Measurements from ENCODE around the gene DALRD3. TPM values are rescaled to one million over a fixed set of nuclear protein-coding genes. Genes with fewer than 3 reads are reported as not detected.

Gene DALRD3
- total RNA-seq, 1 donor from 2014 or later, result 26.3 TPM

DNA sequence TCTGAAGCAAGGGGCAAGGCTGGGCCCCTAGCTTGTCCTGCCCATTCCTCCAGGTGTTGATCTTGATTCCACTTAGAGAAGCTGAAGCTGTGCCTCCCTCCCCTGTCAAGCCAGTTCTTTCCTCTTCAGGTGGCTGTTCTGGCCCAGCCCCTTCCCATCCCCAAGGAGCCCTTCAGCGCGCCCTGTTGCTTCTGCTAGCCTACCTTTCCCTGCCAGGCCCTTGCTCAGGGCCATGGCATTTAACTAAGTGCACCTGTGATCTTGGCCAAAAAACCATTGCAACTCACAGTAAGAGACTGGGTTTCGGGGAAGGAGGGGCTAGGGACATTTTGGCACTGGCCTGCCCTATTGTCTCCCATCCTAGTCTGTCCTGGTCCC, 13.1 kb downstream of the DALRD3 start:
- Mint-ChIP-seq H3K9me3 (ENCODE audit: unreplicated experiment) (peaks cover 5% of the 10 kb centered on the region), H3K27ac (ENCODE audit: unreplicated experiment) (no peak overlapping the region), H3K36me3 (ENCODE audit: unreplicated experiment) (no peaks in the 10 kb centered on the region), H3K27me3 (ENCODE audit: unreplicated experiment) (peaks cover 3% of the 10 kb centered on the region), H3K4me1 (ENCODE audit: low read depth, unreplicated experiment) (peaks cover 7% of the 10 kb centered on the region), H3K4me3 (ENCODE audit: unreplicated experiment) (no peak overlapping the region)
- TF ChIP-seq, protein P1, sequence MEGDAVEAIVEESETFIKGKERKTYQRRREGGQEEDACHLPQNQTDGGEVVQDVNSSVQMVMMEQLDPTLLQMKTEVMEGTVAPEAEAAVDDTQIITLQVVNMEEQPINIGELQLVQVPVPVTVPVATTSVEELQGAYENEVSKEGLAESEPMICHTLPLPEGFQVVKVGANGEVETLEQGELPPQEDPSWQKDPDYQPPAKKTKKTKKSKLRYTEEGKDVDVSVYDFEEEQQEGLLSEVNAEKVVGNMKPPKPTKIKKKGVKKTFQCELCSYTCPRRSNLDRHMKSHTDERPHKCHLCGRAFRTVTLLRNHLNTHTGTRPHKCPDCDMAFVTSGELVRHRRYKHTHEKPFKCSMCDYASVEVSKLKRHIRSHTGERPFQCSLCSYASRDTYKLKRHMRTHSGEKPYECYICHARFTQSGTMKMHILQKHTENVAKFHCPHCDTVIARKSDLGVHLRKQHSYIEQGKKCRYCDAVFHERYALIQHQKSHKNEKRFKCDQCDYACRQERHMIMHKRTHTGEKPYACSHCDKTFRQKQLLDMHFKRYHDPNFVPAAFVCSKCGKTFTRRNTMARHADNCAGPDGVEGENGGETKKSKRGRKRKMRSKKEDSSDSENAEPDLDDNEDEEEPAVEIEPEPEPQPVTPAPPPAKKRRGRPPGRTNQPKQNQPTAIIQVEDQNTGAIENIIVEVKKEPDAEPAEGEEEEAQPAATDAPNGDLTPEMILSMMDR (IDR thresholded peaks at IDR 0.05; ENCODE audit: partially characterized antibody, unreplicated experiment), result no peak
- DNase-seq, result no peak

DNA sequence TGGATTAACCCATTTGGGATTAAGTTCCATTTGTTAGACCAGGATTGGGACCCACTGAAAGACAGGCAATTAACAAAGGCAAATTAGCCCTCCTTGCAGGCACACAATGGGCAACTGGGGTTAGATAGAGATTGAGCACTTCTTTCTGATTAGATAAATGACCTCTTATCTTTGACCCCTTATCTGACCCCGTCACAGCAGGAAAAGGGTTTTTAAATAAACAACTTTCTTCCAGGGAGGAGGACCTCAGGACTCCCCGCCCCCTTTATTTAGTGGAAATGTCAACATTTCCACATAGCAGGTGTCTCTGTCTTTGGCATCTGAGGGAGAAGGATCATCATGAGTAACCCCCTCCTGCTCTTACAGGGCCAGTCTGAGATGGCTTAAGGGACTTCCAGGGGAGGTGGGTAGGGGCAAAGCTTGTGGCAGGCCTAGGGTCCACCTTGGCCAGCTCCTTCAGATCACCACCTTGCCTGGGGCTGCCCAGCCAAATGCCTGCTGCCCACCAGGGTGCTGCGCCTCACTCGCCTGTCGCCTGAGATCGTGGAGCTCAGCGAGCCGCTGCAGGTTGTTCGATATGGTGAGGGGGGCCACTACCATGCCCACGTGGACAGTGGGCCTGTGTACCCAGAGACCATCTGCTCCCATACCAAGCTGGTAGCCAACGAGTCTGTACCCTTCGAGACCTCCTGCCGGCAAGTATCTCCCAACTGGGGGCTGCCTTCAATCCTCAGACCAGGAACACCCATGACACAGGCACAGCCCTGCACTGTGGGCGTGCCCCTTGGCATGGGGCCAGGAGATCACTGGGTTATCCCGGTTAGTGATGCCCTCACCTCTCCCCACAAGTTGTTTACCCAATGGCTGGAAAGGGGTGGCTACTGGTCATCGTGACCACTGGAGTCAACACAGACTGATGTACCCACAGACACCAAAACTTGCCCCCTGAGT, 13.8 kb downstream of the DALRD3 start:
- TF ChIP-seq, protein P1 (IDR thresholded peaks at IDR 0.05; ENCODE audit: partially characterized antibody, unreplicated experiment), result no peak
- Mint-ChIP-seq H3K9me3 (ENCODE audit: unreplicated experiment) (peaks cover 5% of the 10 kb centered on the region), H3K27ac (ENCODE audit: unreplicated experiment) (no peak overlapping the region), H3K27me3 (ENCODE audit: unreplicated experiment) (peaks cover 3% of the 10 kb centered on the region), H3K4me1 (ENCODE audit: low read depth, unreplicated experiment) (peaks cover 10% of the 10 kb centered on the region), H3K4me3 (ENCODE audit: unreplicated experiment) (no peak overlapping the region), H3K36me3 (ENCODE audit: unreplicated experiment) (no peaks in the 10 kb centered on the region)
- DNase-seq, result no peak

DNA sequence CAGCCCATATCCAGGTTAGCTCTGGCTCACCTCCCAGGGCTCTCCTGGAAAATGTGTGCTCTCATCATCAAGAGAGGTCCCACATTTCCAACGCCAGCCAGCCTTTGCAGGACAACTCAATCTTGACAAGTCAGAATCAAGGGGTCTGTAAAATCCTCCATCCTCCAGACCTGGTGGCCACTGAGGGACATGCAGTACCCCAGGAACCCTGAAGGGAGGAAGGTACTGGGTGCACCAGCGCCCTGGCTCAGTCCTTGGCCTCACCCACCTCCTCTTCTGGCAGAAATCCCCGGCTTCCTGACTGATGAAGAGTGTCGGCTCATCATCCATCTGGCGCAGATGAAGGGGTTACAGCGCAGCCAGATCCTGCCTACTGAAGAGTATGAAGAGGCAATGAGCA, 17.2 kb downstream of the DALRD3 start:
- H3K36me3 Mint-ChIP-seq (ENCODE audit: unreplicated experiment), result no peaks in the 10 kb centered on the region
- H3K27ac Mint-ChIP-seq (ENCODE audit: unreplicated experiment), result no peak overlapping the region
- H3K4me3 Mint-ChIP-seq (ENCODE audit: unreplicated experiment), result no peak overlapping the region
- no peak for DNase-seq
- TF ChIP-seq, protein P1 (IDR thresholded peaks at IDR 0.05; ENCODE audit: partially characterized antibody, unreplicated experiment), result no peak
- H3K9me3 Mint-ChIP-seq (ENCODE audit: unreplicated experiment), result no peaks in the 10 kb centered on the region
- H3K4me1 Mint-ChIP-seq (ENCODE audit: low read depth, unreplicated experiment), result peaks cover 3% of the 10 kb centered on the region
- no peaks in the 10 kb centered on the region for H3K27me3 Mint-ChIP-seq (ENCODE audit: unreplicated experiment)

DNA sequence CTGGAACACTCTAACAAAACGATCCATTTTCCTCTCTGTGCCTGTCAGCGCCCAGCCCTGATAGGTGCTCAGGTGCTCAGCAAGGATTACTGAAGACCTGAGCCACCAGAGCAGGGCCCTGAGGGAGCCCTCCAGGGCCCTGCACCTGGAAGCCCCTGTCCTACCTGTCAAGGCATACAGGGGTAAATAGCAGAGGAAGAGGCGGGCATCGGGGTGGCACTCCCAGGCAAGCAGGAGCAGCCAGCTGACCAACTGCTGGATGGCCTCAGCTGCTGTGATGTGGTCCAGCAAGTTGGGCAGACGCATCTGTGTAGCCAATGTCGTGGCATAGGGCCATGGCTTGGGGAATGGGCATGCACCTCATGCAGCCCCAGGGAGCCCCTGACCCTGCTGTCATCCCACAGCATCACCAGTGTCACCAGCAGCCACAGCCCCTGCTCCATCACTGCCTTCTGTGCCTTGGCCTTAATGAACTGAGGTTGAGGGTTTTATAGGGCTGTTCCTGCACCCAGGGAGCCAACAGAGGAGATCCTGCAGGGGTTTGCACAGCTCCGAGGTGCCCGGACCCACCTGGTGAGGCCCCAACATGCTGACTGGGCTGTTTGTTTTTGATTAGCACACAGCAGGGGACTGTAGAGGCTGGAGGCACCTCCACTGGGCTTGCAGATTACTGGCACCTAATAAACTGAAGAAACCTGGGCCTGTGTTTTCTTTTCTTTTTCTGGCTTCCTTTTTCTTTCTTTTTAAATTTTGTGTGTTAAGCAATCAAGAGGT, 19.1 kb downstream of the DALRD3 start:
- no peaks in the 10 kb centered on the region for H3K36me3 Mint-ChIP-seq (ENCODE audit: unreplicated experiment)
- H3K4me3 Mint-ChIP-seq (ENCODE audit: unreplicated experiment), result no peak overlapping the region
- H3K27me3 Mint-ChIP-seq (ENCODE audit: unreplicated experiment), result peaks cover 5% of the 10 kb centered on the region
- H3K27ac Mint-ChIP-seq (ENCODE audit: unreplicated experiment), result no peak overlapping the region
- H3K9me3 Mint-ChIP-seq (ENCODE audit: unreplicated experiment), result no peaks in the 10 kb centered on the region
- H3K4me1 Mint-ChIP-seq (ENCODE audit: low read depth, unreplicated experiment), result peaks cover 3% of the 10 kb centered on the region
- no peak for DNase-seq
- TF ChIP-seq, protein P1 (IDR thresholded peaks at IDR 0.05; ENCODE audit: partially characterized antibody, unreplicated experiment), result no peak
